HG03521 (cell line): Measurements from ENCODE around the gene TINAG.
A peak's percentile ranks its signal among the peaks of the same experiment; 100 is the strongest.
"Not testable (repeated sequence)": the region's sequence is repeated elsewhere in the genome, so short reads cannot be mapped to it uniquely, and the experiment has no call there.

ENCODE experiments used
- ATAC-seq: cut with Tn5 transposase; IDR thresholded peaks from one replicate; pipeline ENCODE4 v1.9.1; 2021; ENCODE audit warnings: mild to moderate bottlenecking, moderate library complexity; ENCODE audit not compliant: unreplicated experiment

Gene TINAG

DNA sequence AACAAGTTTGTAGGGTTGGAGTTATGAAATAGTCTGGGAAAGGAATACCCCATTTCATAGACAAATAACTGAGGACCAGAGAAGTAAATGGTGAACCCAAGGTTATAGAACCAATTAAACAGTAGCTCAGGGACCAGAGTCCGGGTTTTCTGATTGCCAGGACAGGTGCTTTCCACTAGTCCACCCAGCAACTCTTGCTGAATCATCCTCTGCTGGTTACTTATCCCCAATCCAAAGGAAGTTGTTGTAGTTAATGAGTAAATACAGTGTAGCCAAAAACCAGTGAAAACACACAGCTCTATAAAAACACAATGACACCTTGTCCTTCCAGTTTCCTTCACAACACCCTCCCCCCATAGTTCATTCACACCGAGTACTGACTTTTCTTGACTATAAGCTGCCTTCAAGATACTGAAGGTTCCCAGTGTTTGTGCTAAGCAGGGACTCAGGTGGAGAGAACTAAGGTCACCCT, 766 bp upstream of the TINAG start:
- ATAC-seq: peak; percentile 43

DNA sequence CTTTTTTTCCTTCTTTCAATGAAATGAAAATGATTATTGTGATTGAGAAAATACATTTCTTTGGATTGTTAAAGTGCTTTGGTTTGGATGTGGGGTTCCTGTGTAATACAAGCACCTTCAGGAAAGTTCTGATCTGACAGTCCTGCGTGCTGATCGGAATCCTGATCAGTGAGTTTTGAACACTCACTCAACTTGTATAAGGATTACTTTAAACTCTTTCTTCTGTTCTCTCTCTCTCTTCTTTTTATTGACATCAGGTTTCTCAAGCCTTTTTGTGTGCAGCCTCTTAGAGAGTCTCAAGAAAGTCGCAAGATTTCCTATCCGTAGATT, 710 bp downstream of the TINAG start:
- ATAC-seq: no peak

DNA sequence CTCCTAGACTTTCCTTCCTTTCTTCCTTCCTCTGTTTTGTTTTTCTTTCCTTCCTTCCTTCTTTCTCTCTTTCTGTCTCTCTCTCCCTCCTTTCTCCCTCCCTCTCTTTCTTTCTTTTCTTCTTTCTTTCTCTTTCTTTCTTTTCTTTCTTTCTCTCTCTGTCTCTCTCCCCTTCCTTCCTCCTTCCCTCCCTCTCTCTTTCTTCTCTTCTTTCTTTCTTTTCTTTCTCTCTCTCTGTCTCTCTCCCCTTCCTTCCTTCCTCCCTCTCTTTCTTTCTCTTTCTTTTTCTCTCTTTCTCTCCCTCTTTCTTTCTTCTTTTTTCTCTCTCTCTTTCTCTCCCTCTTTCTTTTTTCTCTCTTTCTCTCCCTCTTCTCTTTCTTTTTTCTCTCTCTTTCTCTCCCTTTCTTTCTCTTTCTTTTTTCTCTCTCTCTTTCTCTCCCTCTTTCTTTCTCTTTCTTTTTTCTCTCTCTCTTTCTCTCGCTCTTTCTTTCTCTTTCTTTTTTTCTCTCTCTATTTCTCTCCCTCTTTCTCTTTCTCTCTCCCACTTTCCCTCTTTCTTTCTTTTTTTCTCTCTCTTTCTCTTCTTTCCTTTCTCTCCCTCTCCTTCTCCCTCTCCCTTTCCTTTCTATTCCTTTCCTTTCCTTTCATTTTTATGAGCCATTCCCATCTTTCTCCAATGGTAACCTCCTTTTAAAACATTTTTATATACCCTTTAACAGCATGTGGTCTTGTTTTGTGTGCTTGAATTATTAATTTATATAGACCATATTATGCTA, 2.3 kb downstream of the TINAG start:
- ATAC-seq: no peak

DNA sequence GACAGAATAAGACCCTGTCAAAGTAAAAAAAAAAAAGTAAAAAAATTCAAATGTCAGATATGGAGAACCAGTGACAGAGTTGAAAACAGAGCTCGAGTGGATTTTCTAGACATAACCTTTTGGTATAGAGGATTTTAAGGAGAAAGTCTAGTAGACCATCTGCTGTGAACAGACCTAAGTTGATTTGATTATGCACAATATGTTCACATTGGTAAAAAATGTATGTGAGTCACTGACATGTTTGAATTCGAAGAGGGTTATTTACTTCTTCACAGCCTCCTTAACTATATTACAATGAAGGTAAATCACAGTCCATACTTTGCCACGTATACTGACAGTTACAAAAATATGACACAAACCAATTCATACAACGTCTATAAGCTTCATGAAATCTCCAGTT, 7.4 kb downstream of the TINAG start:
- ATAC-seq: no peak

DNA sequence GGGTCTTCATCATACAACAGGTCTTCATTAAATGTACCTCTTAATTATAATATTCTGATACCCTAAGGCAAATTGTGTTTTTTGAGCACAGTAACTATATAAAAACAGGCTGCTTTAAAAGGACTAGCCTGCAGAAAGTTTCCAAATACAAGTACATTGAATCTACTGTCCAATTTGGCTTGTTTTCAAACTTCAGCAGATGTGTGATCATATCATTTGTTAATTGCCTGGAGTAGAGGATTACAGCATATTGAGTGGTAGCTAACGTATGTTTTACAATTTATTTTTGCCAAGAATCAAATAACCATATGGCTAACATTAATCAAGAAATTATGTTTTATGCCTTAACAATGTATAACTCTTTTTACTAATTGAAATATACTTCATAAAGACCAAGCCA, 12.6 kb downstream of the TINAG start:
- ATAC-seq: no peak

DNA sequence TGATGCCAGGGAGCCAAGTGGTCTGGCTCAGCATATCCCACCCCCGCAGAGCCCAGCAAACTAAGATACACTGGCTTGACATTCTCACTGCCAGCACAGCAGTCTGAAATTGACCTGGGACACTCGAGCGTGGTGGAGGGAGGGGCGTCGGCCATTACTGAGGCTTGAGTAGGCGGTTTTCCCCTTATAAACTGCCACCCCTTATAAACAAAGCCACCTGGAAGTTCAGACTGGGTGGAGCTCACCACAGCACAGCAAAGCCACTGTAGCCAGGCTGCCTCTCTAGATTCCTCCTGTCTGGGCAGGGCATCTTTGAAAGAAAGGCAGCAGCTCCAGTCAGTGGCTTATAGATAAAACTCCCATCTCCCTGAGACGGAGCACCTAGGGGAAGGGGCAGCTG, 19.4 kb downstream of the TINAG start:
- ATAC-seq: no peak

DNA sequence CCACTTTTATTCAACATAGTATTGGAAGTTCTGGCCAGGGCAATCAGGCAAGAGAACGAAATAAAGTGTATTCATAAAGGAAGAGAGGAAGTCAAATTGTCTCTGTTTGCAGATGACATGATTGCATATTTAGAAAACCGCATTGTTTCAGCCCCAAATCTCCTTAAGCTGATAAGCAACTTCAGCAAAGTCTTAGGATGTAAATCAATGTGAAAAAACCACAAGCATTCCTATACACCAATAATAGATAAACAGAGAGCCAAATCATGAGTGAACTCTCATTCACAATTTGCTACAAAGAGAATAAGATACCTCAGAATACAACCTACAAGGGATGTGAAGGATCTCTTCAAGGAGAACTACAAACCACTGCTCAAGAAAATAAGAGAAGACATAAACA, 23.3 kb downstream of the TINAG start:
- ATAC-seq: not testable (repeated sequence)

DNA sequence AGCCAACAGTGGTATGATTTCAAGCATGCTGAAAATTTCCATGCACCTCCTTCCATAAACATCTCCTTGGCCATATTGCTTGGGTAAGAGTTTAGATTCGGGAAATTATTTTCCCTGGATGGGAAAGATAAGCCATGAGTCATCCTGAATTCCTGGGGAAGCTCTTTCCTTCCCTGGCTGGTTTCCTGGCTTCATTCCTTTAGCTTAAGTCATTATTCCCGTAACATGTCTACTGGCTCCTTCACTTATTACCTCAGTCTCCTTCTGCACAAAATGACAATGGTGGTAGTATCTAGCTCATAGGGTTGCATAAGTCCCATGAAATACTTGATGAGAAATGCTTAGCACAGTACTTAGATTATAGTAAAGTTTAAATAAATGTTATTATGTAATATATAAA, 27.6 kb downstream of the TINAG start:
- no peak for ATAC-seq

DNA sequence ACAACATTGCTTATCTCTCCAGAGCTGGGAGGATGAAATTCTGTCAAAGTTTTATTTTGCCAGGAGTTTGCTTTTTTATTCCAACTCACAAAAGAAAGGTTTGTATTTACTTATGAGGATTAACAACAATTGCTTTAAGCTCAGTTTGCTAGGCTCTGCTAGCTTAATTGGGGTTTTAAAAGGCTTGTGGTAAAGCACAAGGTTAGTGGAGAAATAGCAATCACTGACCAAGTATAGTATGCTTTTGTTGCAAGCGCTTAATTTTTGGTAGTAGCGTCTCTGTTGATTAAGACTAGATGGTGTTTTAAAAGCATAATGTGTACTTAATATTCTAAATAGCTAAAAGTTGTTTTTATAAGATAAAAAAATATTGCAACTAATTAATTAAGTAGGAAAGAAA, 45.7 kb downstream of the TINAG start:
- ATAC-seq: no peak

DNA sequence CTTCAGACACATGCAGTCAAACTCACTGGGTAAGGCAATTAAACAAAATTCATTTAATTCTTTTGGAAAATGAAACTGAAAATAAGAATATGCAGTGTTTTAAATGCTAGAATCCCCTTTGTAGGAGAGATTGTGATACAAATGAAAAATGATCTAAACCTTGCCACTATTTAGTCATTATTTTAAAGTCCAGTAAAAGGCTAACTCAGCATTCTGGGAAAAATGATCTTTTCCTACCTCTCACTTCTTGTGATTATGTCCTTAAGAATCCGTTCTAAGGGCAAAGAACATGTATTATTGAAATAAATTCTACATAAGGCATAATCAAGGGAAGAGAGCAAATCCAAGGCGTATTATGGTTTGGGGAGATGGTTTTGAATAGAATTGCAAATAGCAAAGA, 46.4 kb downstream of the TINAG start:
- ATAC-seq: no peak

DNA sequence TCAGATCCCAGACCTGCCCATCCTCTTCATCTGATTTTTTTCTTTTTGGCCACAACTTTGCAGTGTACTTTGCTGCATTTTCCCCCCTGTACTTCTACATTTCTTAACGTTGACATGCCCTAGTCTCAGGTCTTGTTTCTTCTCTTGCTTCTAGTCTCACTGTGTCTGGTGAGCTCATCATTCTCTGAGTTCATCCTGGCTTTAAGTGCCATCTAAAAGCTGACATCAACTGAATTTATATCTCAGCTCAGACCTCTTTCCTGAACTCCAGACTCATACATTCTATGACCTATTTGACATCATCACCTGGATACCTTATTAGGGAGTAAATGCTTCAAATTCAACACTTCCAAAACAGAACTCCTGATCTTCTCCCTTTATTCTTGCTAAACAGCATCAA, 48.9 kb downstream of the TINAG start:
- no peak for ATAC-seq

DNA sequence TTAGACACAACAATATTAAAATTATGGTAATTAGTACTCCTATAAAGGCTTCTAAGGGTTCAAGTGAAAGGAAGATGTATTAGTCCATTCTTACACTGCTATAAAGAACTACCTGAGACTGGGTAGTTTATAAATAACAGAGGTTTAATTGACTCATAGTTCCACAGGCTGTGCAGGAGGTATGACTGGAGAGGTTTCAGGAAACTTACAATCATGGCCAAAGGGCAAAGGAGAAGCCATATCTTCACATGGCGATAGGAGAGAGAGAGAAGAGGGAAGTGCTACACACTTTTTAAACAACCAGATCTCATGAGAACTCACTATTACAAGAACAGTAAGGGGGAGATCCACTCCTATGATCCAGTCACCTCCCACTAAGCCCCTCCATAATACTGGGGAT, 52.9 kb downstream of the TINAG start:
- ATAC-seq: no peak

DNA sequence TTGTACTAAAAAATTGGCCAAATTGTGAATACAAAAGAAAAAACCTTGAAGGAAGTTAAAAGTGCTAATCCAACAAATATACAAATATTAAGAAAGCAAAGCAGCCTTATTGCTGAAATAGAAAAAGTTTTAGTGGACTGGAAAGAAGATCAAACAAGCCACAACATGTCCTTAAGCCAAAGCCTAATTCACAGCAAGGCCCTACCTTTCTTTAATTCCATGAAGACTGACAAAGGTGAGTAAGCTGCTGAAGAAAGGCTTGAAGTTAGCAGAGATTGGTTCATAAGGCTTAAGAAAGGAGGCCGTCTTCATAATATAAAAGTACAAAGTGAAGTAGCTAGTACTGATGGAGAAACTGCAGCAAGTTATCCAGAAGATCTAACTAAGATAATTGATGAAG, 53.5 kb downstream of the TINAG start:
- ATAC-seq: no peak

DNA sequence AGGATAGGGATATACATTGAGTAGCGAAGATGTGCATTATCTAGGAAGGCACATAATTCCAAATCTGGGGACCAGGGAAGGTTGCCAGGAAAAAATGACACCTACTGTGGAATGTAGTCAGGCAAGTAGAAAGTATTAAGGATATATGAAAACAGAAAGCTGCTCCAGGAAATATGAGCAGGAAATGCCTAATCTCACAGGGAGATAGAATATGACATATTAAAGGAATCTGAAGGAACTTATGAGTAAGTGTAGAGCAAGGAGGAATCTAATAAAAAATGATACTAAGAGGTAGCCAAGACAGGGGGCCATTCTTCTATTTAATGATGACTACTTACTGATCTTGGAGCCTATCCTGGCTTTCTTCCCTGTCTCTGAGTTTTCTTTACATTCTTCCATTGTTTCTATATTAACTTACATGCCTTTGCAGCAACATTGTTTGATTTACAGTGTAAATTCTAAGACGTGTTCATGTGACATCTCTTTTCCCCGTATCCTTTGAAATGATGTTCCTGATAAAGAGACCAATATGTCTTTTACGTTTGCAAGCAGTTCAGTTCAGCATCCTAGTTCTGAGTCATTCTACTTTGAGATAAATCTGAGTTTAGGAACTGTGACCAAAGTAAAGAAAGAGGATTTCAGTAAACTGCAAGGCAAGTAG, 58.6 kb downstream of the TINAG start:
- no peak for ATAC-seq

DNA sequence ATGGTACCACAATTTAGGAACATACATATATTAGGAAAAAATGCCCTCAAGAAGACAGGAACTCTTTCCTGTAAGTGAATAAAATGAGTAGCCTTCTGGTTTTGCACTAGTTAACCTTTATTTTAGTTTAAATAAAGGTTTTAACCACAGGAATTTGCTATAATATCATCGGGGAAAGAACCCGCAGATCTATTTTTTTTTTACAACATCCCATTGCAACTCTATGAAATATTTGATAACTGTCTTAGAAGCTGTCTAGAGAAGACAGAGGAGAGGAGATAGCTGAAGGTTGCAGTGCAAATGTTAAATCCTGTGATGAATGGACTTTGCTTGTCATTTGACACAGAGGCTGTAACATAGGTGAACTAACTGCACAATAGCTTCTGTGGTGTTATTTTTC, 69.5 kb downstream of the TINAG start:
- ATAC-seq: no peak

DNA sequence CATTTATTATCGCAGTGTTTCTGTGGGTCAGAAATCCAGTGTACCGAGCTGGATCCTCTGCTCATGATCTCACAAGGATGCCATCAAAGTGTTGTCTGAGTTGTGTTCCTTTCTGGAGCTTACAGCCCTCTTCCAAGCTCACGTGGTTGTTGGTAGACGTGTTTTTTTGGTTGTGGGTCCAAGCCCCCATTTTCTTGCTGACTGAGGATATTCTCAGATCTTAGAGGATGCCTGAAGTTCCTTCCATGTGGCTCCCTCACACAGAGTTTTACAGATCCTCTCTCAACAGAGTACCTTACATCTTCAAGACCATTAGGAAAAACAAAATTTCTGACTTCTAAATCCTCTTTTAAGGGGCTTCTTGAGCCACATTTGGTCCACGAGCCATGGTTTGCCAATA, 78.1 kb downstream of the TINAG start:
- ATAC-seq: no peak

DNA sequence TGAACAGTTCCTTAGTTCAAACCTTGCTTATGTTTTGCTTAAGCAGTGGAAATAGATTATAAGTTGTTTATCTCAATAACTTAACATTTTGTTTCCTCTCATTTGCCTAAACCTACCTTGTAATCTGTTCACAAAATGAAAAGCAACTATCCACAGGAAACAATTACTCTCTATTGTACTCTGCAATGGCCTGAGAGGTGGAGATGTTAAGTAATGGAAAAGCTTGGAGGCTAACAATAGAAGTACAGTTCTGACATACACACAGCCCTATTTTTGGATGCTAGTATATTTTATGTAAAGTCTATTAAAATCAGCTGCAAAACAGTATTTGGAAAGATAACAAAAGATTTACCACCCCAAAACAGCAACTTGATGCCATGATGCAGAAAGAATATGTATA, 82.1 kb downstream of the TINAG start:
- ATAC-seq: no peak

DNA sequence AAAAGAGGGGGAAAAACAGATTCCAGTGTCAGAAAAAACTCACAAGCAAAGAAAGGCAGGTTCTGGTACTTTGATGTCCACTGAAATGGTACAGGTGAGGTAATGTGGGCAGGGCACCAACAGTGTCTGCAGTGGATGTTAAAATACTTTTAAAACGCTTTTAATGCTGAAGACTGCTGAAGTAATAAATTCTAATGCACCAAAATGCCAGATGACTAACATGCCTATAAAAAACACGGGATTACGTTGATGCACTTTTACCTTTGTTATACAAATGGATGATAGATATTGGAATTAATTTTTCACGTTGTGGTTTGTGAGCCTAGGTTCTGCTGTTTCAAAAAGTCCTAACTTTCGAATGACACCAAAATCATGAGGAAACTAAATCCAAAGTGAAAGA, 83.3 kb downstream of the TINAG start:
- no peak for ATAC-seq

DNA sequence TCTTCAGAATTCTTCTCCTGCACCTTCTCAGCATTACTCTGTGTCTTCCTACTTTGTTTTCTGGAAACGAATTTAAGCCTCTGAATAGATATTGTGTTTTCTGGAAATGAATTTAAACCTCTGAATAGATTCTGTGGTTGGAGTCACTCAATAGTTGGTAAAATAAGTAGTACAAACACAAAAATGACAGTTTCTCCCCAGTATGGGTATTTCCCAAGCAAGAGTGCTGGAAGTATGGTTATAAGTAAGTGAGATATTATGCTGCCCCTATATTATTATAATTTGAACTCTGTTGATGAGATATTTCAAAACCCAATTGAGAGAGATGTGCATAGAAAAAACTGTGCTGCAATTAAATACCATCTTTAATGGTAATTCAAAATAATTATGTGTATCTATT, 94.9 kb downstream of the TINAG start:
- no peak for ATAC-seq

DNA sequence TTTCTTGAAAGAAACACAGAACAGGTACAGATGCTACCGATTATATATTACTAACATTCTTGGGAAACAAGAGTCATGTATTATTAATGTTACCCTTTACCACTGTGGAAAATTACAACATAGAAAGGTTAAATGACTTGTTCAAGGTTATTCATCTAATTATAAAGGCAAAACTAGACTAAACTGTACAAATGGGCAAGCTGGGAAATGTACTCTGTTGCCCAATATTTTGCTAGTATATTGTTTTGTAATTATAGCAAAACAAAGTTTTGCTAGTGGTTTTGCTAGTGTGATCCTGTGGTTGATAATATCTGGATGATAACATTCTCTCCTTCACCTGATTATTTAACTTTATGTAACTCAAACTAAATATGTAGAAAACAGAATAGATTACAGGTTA, 96.5 kb downstream of the TINAG start:
- no peak for ATAC-seq

DNA sequence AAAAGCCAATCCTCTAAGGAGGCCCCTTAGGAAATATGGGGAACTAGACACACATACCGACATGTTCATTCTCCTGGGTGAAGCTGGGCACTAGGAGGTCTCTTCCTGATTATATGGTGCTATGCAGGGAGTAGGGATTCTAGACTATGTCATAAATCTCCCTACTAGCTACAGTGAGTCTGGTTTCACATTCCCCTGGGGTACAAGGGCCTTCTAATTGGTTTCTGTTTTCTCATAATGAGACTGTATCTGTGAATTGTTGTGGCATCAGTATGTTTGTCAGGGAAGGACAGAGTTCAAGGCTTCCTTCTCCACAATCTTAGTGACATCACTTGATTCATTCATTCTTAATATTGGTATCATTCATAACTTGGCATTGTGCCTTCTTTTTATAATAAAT, 103.5 kb downstream of the TINAG start:
- ATAC-seq: no peak

DNA sequence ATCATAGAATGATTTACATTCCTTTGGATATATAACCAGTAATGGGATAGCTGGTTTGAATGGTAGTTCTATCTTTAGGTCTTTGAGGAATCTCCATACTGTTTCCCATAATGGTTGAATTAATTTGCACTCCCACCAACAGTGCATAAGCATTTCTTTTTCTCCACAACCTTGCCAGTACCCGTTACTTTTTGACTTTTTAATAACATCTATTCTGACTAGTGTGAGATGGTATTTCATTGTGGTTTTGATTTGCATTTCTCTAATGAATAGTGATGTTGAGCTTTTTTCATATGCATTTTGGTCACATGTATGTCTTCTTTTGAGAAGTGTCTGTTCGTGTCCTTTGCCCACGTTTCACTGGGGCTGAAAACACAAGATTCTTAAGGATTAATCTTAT, 107.3 kb downstream of the TINAG start:
- ATAC-seq: no peak

DNA sequence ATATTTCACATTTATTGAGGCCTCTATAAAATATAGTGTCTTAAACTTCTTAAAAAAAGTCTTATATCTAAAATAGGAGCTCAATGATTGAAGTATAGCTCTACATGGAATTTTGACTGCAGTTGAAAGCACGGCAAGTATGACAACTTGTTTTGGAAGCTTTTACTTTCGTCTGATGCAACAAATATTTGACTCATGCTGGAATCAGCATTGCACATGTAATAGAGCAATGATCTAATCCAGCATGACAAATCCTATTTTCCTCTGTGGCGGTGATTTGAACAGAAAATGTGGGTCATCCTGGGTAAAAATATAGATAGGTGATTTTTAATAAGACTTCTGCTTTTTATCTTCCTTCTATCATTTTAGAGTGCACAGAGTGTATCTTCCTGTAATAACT, 111.6 kb downstream of the TINAG start:
- no peak for ATAC-seq
